Erythroblast (primary cell): Measurements from ENCODE around the gene GPC6.

Experiments used
- DNase-seq, 2 experiments: peaks; one replicate each; lab custom pipeline; 2025; lab: John Stamatoyannopoulos, UW
- GATA1 ChIP-seq: IDR thresholded peaks from 2 replicates; pipeline ENCODE4 v1.6.1; 2011; ENCODE audit warnings: low read depth, mild to moderate bottlenecking, control low read depth, low read length, moderate library complexity
- POLR2A ChIP-seq: IDR thresholded peaks from 2 replicates; pipeline ENCODE4 v1.6.1; 2011; ENCODE audit warnings: mild to moderate bottlenecking, low read length

GPC6 gene

GRCh38 chr13:93549326-93550005 is 322.9 kb downstream of the GPC6 start:
- DNase-seq = no peak
- TF ChIP-seq GATA1 (no peak), POLR2A (no peak)

- TF ChIP-seq POLR2A (no peak), GATA1 (no peak)
- DNase-seq = no peak
Measured at GRCh38 chr13:93550236-93550635, 323.6 kb downstream of the GPC6 start.

- DNase-seq = no peak
- TF ChIP-seq GATA1 (no peak), POLR2A (no peak)
Measured at GRCh38 chr13:93552596-93552995, 326.0 kb downstream of the GPC6 start.

- no peak for TF ChIP-seq POLR2A
- no peak for TF ChIP-seq GATA1
- DNase-seq = no peak
Measured at GRCh38 chr13:93554514-93554913, 327.9 kb downstream of the GPC6 start.

GRCh38 chr13:93558637-93559036 is 332.0 kb downstream of the GPC6 start:
- no peak for DNase-seq

GRCh38 chr13:93559718-93560117 is 333.1 kb downstream of the GPC6 start:
- DNase-seq = no peak
- TF ChIP-seq POLR2A (no peak), GATA1 (no peak)

More at GRCh38 chr13:93558637-93559036, 332.0 kb downstream of the GPC6 start:
- TF ChIP-seq POLR2A = no peak
- TF ChIP-seq GATA1 = no peak

GRCh38 chr13:93561576-93562225 is 335.1 kb downstream of the GPC6 start:
- DNase-seq = no peak
- no peak for TF ChIP-seq GATA1
- no peak for TF ChIP-seq POLR2A

GRCh38 chr13:93562676-93563075 is 336.1 kb downstream of the GPC6 start:
- no peak for TF ChIP-seq GATA1
- no peak for TF ChIP-seq POLR2A
- DNase-seq = no peak

GRCh38 chr13:93577105-93577504 is 350.5 kb downstream of the GPC6 start:
- TF ChIP-seq POLR2A = no peak
- TF ChIP-seq GATA1 = no peak
- DNase-seq = no peak

GRCh38 chr13:93589788-93590187 is 363.2 kb downstream of the GPC6 start:
- no peak for DNase-seq
- no peak for TF ChIP-seq POLR2A
- TF ChIP-seq GATA1 = no peak

GRCh38 chr13:93603043-93603442 is 376.4 kb downstream of the GPC6 start:
- TF ChIP-seq GATA1 (no peak), POLR2A (no peak)
- DNase-seq = no peak

- TF ChIP-seq GATA1 (no peak), POLR2A (no peak)
Measured at GRCh38 chr13:93614776-93615175, 388.2 kb downstream of the GPC6 start.

GRCh38 chr13:93620181-93620765 is 393.7 kb downstream of the GPC6 start:
- TF ChIP-seq POLR2A = no peak
- TF ChIP-seq GATA1 = no peak
- DNase-seq = no peak

More at GRCh38 chr13:93614776-93615175, 388.2 kb downstream of the GPC6 start:
- no peak for DNase-seq

- DNase-seq = no peak
- TF ChIP-seq POLR2A = no peak
- TF ChIP-seq GATA1 = no peak
Measured at GRCh38 chr13:93621051-93621450, 394.4 kb downstream of the GPC6 start.
